HepG2 (cell line): ENCODE measurements around the gene PTGES3. TPM values are rescaled to one million over a fixed set of nuclear protein-coding genes. Genes with fewer than 3 reads are reported as not detected.
"Not testable (repeated sequence)": the region's sequence is repeated elsewhere in the genome, so short reads cannot be mapped to it uniquely, and the experiment has no call there.

Experiments
- ATAC-seq: fragments of 200-7000 bp; cut with Tn5 transposase; 3 replicates; pipeline ENCODE4 v1.9.1; 2020; ENCODE audit warnings: mild to moderate bottlenecking, moderate library complexity
- BruUV-seq: library from RNA; stranded (reverse); fragments of 400-500 nt; replicated peaks from 2 replicates; lab custom pipeline; 2021; lab: Mats Ljungman, UMichigan
- CTCF ChIA-PET: fragments of 300-600 bp; formaldehyde crosslinking; extraction: SDS; loops from one replicate; lab custom pipeline; 2021; ENCODE audit warnings: low total read pairs, inconsistent platforms, low intra/inter-chr PET ratio; lab: Yijun Ruan, JAX
- POLR2A ChIA-PET: fragments of 350-600 bp; sonication (Branson Sonifier 250); formaldehyde crosslinking; loops from one replicate; lab custom pipeline; 2020; ENCODE audit warnings: antibody characterized with exemption, inconsistent platforms; lab: Yijun Ruan, JAX
- DNase-seq: peaks from one replicate; pipeline ENCODE4 v3.0.0-alpha.2; 2015; ENCODE audit warnings: low spot score
- FAIRE-seq: peaks from 3 replicates; lab custom pipeline; 2011; peaks lifted over from hg19 to GRCh38; lab: Jason Lieb, UNC
- H2AFZ ChIP-seq: one replicate; pipeline ENCODE4 v1.6.1; 2011; ENCODE audit warnings: low read length, inconsistent platforms
- H3K27ac ChIP-seq: fragments of 300-600 bp; 3 replicates; pipeline ENCODE4 v1.8.0; 2011; ENCODE audit warnings: mixed run types, mild to moderate bottlenecking, mixed read lengths, low read length, inconsistent platforms; ENCODE audit not compliant: insufficient read depth; ENCODE audit errors: extremely low read length
- H3K27me3 ChIP-seq, 2 experiments: fragments of 200-600 bp in 1 of 2; 2 replicates in 1 of 2; 3 replicates in 1 of 2; pipeline versions ENCODE4 v1.6.0 to v1.8.0; 2011; ENCODE audit warnings: low read length in 2 of 2, mild to moderate bottlenecking in 2 of 2, moderate library complexity in 2 of 2, inconsistent platforms in 1 of 2; ENCODE audit not compliant: insufficient read depth in 2 of 2, control insufficient read depth in 1 of 2
- H3K36me3 ChIP-seq, 2 experiments: fragments of 200-600 bp in 1 of 2; replicated peaks in 1 of 2; 2 replicates in 1 of 2; 3 replicates in 1 of 2; pipeline versions ENCODE4 v1.5.1 to v1.8.0; 2011; ENCODE audit warnings: low read length in 2 of 2, inconsistent platforms in 1 of 2; ENCODE audit not compliant: insufficient read depth in 2 of 2, control insufficient read depth in 1 of 2
- H3K4me1 ChIP-seq: 2 replicates; pipeline ENCODE4 v1.5.1; 2012; ENCODE audit warnings: low read length, inconsistent platforms; ENCODE audit not compliant: insufficient read depth
- H3K4me2 ChIP-seq: 2 replicates; pipeline ENCODE4 v1.6.0; 2011; ENCODE audit warnings: low read depth, low read length, inconsistent platforms
- H3K4me3 ChIP-seq, 3 experiments: fragments of 200-600 bp in 1 of 3; sonication (generic), shearing (Covaris generic) in 1 of 3; replicated peaks in 1 of 3; 2 replicates each; pipeline ENCODE4 v1.5.1; 2011 to 2016; ENCODE audit warnings: low read length in 3 of 3, inconsistent platforms in 2 of 3, low read depth in 2 of 3, mild to moderate bottlenecking in 2 of 3, control low read depth in 1 of 3, mixed read lengths in 1 of 3; ENCODE audit not compliant: insufficient read depth in 1 of 3
- H3K79me2 ChIP-seq: one replicate; pipeline ENCODE4 v1.6.1; 2011; ENCODE audit warnings: low read length, inconsistent platforms; ENCODE audit not compliant: insufficient read depth
- H3K9ac ChIP-seq: 2 replicates; pipeline ENCODE4 v1.6.0; 2011; ENCODE audit warnings: mild to moderate bottlenecking, low read depth, low read length, inconsistent platforms; ENCODE audit not compliant: insufficient read depth
- H3K9me3 ChIP-seq: 2 replicates; pipeline ENCODE4 v1.5.1; 2012; ENCODE audit warnings: mild to moderate bottlenecking, low read length
- H4K20me1 ChIP-seq: 2 replicates; pipeline ENCODE4 v1.6.0; 2011; ENCODE audit warnings: inconsistent platforms, mild to moderate bottlenecking, low read length, moderate library complexity; ENCODE audit not compliant: insufficient read depth
- CAMTA2 ChIP-seq: sonication (generic); formaldehyde crosslinking; IDR thresholded peaks from 2 replicates; pipeline ENCODE4 v1.4.0; 2020; ENCODE audit warnings: mild to moderate bottlenecking, missing genetic modification reagents, borderline replicate concordance
- DMAP1 ChIP-seq: IDR thresholded peaks from 2 replicates; pipeline ENCODE4 v1.6.1; 2016
- HHEX ChIP-seq: IDR thresholded peaks from 2 replicates; pipeline ENCODE4 v1.6.1; 2016; ENCODE audit warnings: control low read depth
- NKX3-1 ChIP-seq: sonication (generic); formaldehyde crosslinking; IDR thresholded peaks from 2 replicates; pipeline ENCODE4 v1.5.0; 2020; ENCODE audit warnings: missing genetic modification reagents
- RBFOX2 ChIP-seq: fragments of 200-400 bp; formaldehyde crosslinking; IDR thresholded peaks from 2 replicates; pipeline ENCODE4 v1.6.1; 2017; ENCODE audit warnings: low read depth, mild to moderate bottlenecking, low read length
- SALL1 ChIP-seq: sonication (generic); formaldehyde crosslinking; IDR thresholded peaks from 2 replicates; pipeline ENCODE4 v1.8.0; 2022; ENCODE audit warnings: mild to moderate bottlenecking, missing genetic modification reagents
- YY1 ChIP-seq: IDR thresholded peaks from 2 replicates; pipeline ENCODE4 v1.6.1; 2011; ENCODE audit warnings: low read length, low read depth, moderate library complexity, mild to moderate bottlenecking; ENCODE audit not compliant: insufficient read depth, insufficient replicate concordance
- ZNF570 ChIP-seq: sonication (generic); formaldehyde crosslinking; IDR thresholded peaks from 2 replicates; pipeline ENCODE4 v1.4.0; 2020; ENCODE audit warnings: mild to moderate bottlenecking, missing genetic modification reagents, borderline replicate concordance
- ZNF672 ChIP-seq: sonication (generic); formaldehyde crosslinking; IDR thresholded peaks from 2 replicates; pipeline ENCODE4 v1.8.1; 2022; ENCODE audit warnings: missing genetic modification reagents
- WGBS: methylation state at CpG from one replicate; pipeline ENCODE4 v1.1.6; 2017; ENCODE audit warnings: low lambda C conversion rate; 5-methylcytosine and 5-hydroxymethylcytosine counted together
- in situ Hi-C: cut with HindIII; loops from 2 replicates; pipeline ENCODE4 v1.10.0; 2017; ENCODE audit warnings: low pct_unique_long_range_greater_than_20kb; ENCODE audit not compliant: extremely low pct_ligation_motif_present
- intact Hi-C: fragments of 100-400 bp; cut with micrococcal nuclease; formaldehyde crosslinking; loops from one replicate; pipeline ENCODE4 v1.10.0; 2022; ENCODE audit not compliant: unreplicated experiment
- polyA plus RNA-seq, 8 experiments: library from polyadenylated mRNA; depleted of rRNA in 3 of 8; stranded (reverse) in 7 of 8; unstranded in 1 of 8; fragments of >200 nt; fragmentation: Illumina TruSeq in 4 of 8; extraction: Trizol in 4 of 8; gene quantifications; 2 replicates each; pipeline versions ENCODE4 v1.2.1 to v1.2.3, GENCODE V29; 2011 to 2016; ENCODE audit warnings: low read depth in 4 of 8, missing spikeins in 1 of 8, mixed read lengths in 1 of 8; ENCODE audit not compliant: insufficient read depth in 1 of 8
- total RNA-seq, 5 experiments: library from RNA; depleted of rRNA; stranded (reverse); fragments of >200 nt; fragmentation: Illumina TruSeq; extraction: Trizol; gene quantifications; 2 replicates each; pipeline ENCODE4 v1.2.3, GENCODE V29; 2016; ENCODE audit warnings: low read depth in 1 of 5
- TF ChIP-seq, protein P1 (sequence below): sonication (generic); formaldehyde crosslinking; IDR thresholded peaks from 2 replicates; pipeline ENCODE4 v1.4.0; 2020; ENCODE audit warnings: mild to moderate bottlenecking, missing genetic modification reagents
- TF ChIP-seq, protein P2 (sequence below): sonication (generic); formaldehyde crosslinking; IDR thresholded peaks from 2 replicates; pipeline ENCODE4 v1.4.0; 2020; ENCODE audit warnings: missing genetic modification reagents

The PTGES3 gene
- total and polyA plus RNA-seq, 2 of the 13 experiments (the other 11 are each of a cell fraction or from before 2014, with no cell fraction given): 54.4 to 159 TPM

DNA sequence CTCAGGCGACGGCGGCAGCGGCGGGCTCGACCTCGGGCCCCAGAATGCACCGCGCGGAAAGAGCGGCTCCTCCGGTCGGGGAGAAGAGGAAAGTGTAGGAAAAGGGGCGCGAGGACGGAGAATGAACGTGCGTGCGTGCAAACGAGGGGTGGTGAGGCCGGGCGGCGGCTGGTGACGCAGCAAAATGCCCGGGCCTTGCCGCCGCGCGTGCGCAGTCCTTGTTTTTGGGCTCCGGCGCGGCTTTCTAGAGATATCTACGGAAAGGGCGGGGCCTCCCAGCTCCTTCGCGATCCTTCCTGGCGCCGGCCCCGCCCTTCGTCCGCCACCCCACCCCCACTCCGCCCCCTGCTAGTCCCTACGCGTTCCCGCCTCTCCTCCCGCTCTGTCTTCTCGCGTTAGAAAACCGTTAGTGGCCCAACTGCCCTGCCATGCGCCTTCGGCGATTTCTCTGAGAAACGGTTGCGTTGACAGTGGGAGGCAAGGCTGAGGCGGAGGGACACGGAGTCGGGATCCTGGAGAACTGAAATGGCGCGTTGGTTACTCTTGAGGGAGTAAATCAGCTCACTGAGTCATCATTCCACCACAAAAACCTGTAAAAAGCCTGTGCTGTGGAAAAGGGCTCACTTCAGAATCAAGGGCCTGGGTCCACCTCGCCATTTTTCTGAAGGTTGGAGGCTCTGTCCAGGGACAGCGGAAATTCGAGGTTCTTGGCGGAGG, at the start of gene PTGES3 (continued):
- TF ChIP-seq, protein P1, sequence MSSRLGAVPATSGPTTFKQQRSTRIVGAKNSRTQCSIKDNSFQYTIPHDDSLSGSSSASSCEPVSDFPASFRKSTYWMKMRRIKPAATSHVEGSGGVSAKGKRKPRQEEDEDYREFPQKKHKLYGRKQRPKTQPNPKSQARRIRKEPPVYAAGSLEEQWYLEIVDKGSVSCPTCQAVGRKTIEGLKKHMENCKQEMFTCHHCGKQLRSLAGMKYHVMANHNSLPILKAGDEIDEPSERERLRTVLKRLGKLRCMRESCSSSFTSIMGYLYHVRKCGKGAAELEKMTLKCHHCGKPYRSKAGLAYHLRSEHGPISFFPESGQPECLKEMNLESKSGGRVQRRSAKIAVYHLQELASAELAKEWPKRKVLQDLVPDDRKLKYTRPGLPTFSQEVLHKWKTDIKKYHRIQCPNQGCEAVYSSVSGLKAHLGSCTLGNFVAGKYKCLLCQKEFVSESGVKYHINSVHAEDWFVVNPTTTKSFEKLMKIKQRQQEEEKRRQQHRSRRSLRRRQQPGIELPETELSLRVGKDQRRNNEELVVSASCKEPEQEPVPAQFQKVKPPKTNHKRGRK (CRISPR knock-in tag): no peak

DNA sequence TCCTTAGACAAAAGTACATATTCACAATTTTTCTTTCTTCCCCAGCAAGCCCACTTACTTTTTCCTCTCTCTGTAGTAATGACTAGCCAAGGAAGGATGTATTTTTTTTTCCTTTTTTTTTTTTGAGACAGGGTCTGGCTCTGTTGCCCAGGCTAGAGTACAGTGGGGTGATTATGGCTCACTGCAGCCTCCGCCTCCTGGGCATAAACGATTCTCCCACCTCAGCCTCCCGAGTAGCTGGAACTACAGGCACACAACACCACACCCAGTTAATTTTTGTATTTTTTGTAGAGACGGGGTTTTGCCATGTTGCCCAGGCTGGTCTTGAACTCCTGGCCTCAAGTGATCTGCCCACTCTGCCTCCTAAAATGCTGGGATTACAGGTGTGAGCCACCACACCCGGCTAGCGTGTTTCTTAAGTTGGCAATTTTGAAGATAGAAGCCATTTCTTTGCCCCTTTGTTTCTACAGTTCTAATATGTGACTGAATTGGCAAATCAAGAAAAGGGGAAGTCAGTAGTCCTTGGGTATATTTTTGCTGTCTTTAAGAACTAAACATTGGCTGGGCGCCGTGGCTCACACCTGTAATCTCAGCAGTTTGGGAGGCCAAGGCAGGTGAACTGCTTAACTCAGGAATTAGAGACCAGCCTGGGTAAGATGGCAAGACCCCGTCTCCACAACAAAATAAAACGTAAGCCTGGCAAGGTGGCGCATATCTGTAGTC, 40.2 kb upstream of the PTGES3 start:
- no peak overlapping the region for H3K27ac ChIP-seq
- H3K9me3 ChIP-seq: no peaks in the 10 kb centered on the region
- peaks cover 5% of the 10 kb centered on the region for H3K4me1 ChIP-seq
- no peak overlapping the region for H2AFZ ChIP-seq
- H4K20me1 ChIP-seq: peaks cover 11% of the 10 kb centered on the region
- ATAC-seq (no peak), DNase-seq (no peak), FAIRE-seq (no peak)
- in situ Hi-C loops (loop anchor here (5.0 to 10.0 kb wide), 2 partner anchors 41 to 83 kb away; partner anchors contain the start of genes ATP5F1B and PTGES3), intact Hi-C loops (loop anchor here (10.0 kb wide), 1 partner anchor 83 kb away; the partner anchor contains the start of gene ATP5F1B)
- peaks cover 17% of the 10 kb centered on the region for H3K79me2 ChIP-seq
- peaks cover 0 to 15% of the 10 kb centered on the region in 2 experiments; a peak in 3 of 5 replicates for H3K36me3 ChIP-seq
- POLR2A ChIA-PET: interaction anchor here (1.3 kb wide), 1 partner anchor 24 kb away, joined by 3 read pairs; the partner anchor contains the start of gene PRIM1
- CTCF ChIA-PET: no interaction called here
- H3K4me3 ChIP-seq: no peak overlapping the region
- 96% methylated on average over 11 of the region's 11 CpGs for WGBS
- BruUV-seq: no TSS peak
- peaks cover 0 to 6% of the 10 kb centered on the region in 2 experiments; a peak in 1 of 5 replicates for H3K27me3 ChIP-seq
- H3K9ac ChIP-seq: no peak overlapping the region
- H3K4me2 ChIP-seq: no peak overlapping the region
- TF ChIP-seq NKX3-1 (CRISPR knock-in tag) (no peak), HHEX (no peak), CAMTA2 (CRISPR knock-in tag) (no peak), RBFOX2 (no peak), YY1 (no peak), SALL1 (no peak), ZNF570 (CRISPR knock-in tag) (no peak), DMAP1 (CRISPR knock-in tag) (no peak), ZNF672 (CRISPR knock-in tag) (no peak)
- TF ChIP-seq, protein P2, sequence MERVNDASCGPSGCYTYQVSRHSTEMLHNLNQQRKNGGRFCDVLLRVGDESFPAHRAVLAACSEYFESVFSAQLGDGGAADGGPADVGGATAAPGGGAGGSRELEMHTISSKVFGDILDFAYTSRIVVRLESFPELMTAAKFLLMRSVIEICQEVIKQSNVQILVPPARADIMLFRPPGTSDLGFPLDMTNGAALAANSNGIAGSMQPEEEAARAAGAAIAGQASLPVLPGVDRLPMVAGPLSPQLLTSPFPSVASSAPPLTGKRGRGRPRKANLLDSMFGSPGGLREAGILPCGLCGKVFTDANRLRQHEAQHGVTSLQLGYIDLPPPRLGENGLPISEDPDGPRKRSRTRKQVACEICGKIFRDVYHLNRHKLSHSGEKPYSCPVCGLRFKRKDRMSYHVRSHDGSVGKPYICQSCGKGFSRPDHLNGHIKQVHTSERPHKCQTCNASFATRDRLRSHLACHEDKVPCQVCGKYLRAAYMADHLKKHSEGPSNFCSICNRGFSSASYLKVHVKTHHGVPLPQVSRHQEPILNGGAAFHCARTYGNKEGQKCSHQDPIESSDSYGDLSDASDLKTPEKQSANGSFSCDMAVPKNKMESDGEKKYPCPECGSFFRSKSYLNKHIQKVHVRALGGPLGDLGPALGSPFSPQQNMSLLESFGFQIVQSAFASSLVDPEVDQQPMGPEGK (CRISPR knock-in tag): no peak

DNA sequence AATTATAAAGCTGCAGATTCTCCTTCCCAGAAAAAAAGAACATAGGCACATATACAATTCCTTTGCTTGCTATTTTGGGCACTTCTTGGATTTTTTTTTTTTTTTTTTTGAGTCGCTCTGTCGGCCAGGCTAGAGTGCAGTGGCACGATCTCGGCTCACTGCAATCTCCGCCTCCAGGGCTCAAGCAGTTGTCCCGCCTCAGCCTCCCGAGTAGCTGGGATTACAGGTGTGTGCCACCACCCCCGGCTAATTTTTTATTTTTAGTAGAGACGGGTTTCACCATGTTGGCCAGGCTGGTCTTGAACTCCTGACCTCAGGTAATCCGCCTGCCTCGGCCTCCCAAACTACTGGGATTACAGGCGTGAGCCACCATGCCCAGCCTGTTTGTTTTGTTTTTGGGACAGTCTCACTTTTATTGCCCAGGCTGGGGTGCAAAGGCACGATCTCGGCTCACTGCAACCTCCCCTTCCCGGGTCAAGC, 38.2 kb upstream of the PTGES3 start:
- FAIRE-seq, CTCF ChIA-PET, H3K4me3 ChIP-seq, BruUV-seq, DNase-seq, ATAC-seq, H3K27me3 ChIP-seq, H3K27ac ChIP-seq, H3K9me3 ChIP-seq, H3K9ac ChIP-seq, H2AFZ ChIP-seq: not testable (repeated sequence)
- Histone ChIP-seq H3K79me2 (peaks cover 38% of the 10 kb centered on the region), H3K36me3 (peaks cover 5 to 21% of the 10 kb centered on the region in 2 experiments), H3K4me2 (peak overlapping the region; percentile 70; the same call in 1 of the 2 replicates), H3K4me1 (peaks cover 25% of the 10 kb centered on the region), H4K20me1 (peaks cover 32% of the 10 kb centered on the region)
- in situ Hi-C loops: loop anchor here (5.0 to 10.0 kb wide), 2 partner anchors 39 to 81 kb away; partner anchors contain the start of genes ATP5F1B and PTGES3
- 97% methylated on average over 15 of the region's 15 CpGs for WGBS
- intact Hi-C loops: loop anchor here (10.0 kb wide), 1 partner anchor 81 kb away; the partner anchor contains the start of gene ATP5F1B
- POLR2A ChIA-PET: interaction anchor here (0.7 to 1.8 kb wide), 7 partner anchors 12 to 611 kb away, joined by 3 to 13 read pairs (median 5); partner anchors contain the start of gene PRIM1
